AG10803 (cell line): ENCODE results near the gene TMEM101.
"Not testable (repeated sequence)": the region's sequence is repeated elsewhere in the genome, so short reads cannot be mapped to it uniquely, and the experiment has no call there.

Source experiments
- DNase-seq: peaks from one replicate; pipeline ENCODE4 v3.0.0; 2010; ENCODE audit warnings: low read depth
- H3K4me3 ChIP-seq: 2 replicates; pipeline ENCODE4 v1.5.1; 2011; ENCODE audit warnings: mild to moderate bottlenecking, low read length, control low read depth
- CTCF ChIP-seq: conservative IDR thresholded peaks from 2 replicates; pipeline ENCODE4 v1.5.1; 2011; ENCODE audit warnings: mild to moderate bottlenecking, low read length, control low read depth, inconsistent platforms

TMEM101 gene

DNA sequence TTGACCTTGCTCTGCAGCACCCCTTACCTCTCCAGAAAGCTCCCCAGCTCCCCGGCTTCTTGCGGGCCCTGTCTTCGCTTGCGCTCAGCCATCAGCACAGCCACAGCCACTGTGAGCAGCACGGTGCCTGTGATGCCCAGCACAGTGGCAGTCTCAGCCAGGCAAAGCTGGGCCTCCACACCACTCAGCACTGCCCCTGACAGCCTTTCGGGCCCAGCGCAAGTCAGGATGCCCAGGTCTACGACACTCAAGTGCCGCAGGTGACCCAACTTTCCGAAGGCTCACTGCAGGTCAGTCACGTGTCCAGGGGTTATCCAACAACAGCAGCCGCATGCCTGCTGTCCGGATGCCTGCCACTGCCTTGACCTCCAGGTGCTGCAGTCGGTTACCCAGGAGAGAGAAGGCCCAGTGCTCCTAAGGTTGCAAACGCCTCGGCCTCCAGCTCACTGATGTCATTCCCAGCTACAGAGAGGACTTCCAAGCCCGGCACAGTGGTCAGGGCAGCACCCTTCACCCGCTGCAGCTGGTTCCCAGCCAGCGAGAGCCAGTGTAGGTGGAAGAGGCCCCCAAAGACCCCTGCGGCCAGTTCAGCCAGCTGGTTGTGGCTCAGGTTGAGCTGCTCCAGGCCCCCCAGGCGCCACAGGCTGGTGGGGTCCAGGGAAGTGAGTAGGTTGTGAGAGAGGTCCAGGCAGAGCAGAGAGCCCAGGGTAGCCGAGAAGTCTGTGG lies 8.9 kb upstream of the TMEM101 start:
- no peak for TF ChIP-seq CTCF
- no peak for DNase-seq
- H3K4me3 ChIP-seq = no peak overlapping the region

DNA sequence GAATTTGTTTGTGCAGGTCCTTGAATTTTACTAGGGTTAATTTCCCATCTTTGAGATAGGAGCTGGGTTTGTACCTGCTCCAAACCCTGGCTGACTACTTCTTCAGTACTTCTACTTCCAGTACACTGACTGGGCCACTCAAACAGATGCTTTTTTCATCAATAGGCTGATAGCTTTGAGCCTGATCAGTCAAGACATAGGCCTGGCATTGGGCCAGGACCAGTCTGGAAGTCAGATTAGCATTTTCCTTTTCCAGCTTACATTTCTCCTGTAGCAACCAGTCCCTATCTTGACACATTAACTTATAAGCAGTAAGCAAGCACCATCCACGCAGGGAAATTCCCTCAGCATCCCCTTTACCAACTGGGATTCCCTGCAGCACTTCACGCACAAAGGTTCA lies 7.5 kb upstream of the TMEM101 start:
- TF ChIP-seq CTCF = no peak
- DNase-seq = no peak
- H3K4me3 ChIP-seq = no peak overlapping the region

- not testable (repeated sequence) for H3K4me3 ChIP-seq, DNase-seq
Measured at GRCh38 chr17:44021227-44021626, 6.5 kb upstream of the TMEM101 start.

GRCh38 chr17:44014133-44014436 lies 678 bp downstream of the TMEM101 start:
- H3K4me3 ChIP-seq = peak overlapping the region; percentile 99
- DNase-seq = no peak
- TF ChIP-seq CTCF = no peak

- TF ChIP-seq CTCF = no peak
- no peak for DNase-seq
- H3K4me3 ChIP-seq = no peak overlapping the region
Measured at GRCh38 chr17:44012874-44013273, 1.9 kb downstream of the TMEM101 start.

DNA sequence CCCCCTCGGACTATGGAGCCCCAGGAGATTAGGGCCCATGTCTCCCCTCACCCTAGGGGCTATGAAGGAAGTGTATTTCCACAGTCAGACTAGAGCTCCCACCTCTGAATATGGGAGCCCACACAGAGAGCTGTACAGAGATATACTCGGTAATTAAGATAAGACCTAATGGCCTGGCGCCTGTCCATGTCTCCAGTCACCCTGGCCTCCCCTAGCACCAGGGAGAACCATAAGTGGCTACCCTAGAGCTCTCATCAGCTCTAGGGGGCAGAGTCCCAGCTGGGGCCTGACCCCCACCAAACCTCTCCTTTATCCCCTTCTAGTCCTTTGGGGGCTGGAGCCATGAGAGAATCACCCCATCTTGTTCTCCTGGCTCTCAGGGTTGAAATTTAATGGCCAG lies 2.4 kb downstream of the TMEM101 start:
- no peak for TF ChIP-seq CTCF
- DNase-seq = no peak
- H3K4me3 ChIP-seq = no peak overlapping the region

DNA sequence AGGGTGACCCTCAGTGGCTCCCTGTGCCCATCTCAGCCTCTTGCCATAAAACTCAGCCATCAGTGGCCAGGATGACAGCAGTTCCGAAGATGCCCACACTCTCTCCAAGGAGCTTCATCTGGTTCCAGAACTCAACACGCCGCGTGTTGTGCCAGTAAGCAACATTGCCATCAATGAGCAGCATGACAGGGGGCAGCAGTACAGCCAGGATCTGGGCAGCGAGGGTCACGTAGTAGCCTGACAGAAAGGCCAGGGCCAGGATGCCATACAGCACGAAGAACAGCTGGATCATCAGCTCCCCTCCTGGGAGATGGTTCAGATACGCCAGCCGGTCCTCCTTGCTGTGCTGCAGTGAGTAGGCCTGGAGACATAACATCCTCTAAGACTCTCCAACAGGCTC lies 2.9 kb downstream of the TMEM101 start:
- TF ChIP-seq CTCF = no peak
- H3K4me3 ChIP-seq = no peak overlapping the region
- no peak for DNase-seq
